Lower lobe of right lung (tissue), 2 donors: ENCODE data around the gene LSM2. TPM values are rescaled to one million over a fixed set of nuclear protein-coding genes. Genes with fewer than 3 reads are reported as not detected.
A peak's percentile ranks its signal among the peaks of the same experiment; 100 is the strongest.
"Not testable (repeated sequence)": the region's sequence is repeated elsewhere in the genome, so short reads cannot be mapped to it uniquely, and the experiment has no call there.

Experiments
- ATAC-seq, 2 donors: fragments of 200-7000 bp; cut with Tn5 transposase; one replicate each; pipeline ENCODE4 v1.9.1; 2020 to 2022; ENCODE audit warnings: mild to moderate bottlenecking in 2 of 2, moderate library complexity in 2 of 2
- DNase-seq: peaks from one replicate; pipeline ENCODE4 v3.0.0-alpha.2; 2020
- H3K27ac ChIP-seq: fragments of 200-600 bp; one replicate; pipeline ENCODE4 v1.8.0; 2022
- H3K27me3 ChIP-seq: fragments of 200-600 bp; one replicate; pipeline ENCODE4 v1.8.0; 2022; ENCODE audit warnings: low read depth
- H3K36me3 ChIP-seq: fragments of 200-600 bp; one replicate; pipeline ENCODE4 v1.8.0; 2022; ENCODE audit warnings: mild to moderate bottlenecking
- H3K4me1 ChIP-seq: fragments of 200-600 bp; one replicate; pipeline ENCODE4 v1.8.0; 2022
- H3K4me3 ChIP-seq: fragments of 200-600 bp; one replicate; pipeline ENCODE4 v1.8.0; 2022; ENCODE audit warnings: mild to moderate bottlenecking
- H3K9me3 ChIP-seq: fragments of 200-600 bp; one replicate; pipeline ENCODE4 v1.8.0; 2022
- intact Hi-C: fragments of 100-400 bp; cut with DNase I; formaldehyde crosslinking; loops from one replicate; pipeline ENCODE4 v1.11.0; 2022
- total RNA-seq: library from RNA; stranded (reverse); fragmentation: NEBNext Ultra II Directional; extraction: Animal tissue kit (Norgen Biotek cat#: 25700); gene quantifications from one replicate; pipeline ENCODE4 v1.2.1, GENCODE V29; 2021
- TF ChIP-seq, protein P1 (sequence below): fragments of 200-600 bp; IDR thresholded peaks from one replicate; pipeline ENCODE4 v1.8.0; 2022; ENCODE audit warnings: antibody characterized with exemption, mild to moderate bottlenecking
- donor health status: DM: no; HTN: yes; CAD: no; lungs with severe emphysema.

The LSM2 gene
- total RNA-seq, 1 donor from 2014 or later, result 30.5 TPM

DNA sequence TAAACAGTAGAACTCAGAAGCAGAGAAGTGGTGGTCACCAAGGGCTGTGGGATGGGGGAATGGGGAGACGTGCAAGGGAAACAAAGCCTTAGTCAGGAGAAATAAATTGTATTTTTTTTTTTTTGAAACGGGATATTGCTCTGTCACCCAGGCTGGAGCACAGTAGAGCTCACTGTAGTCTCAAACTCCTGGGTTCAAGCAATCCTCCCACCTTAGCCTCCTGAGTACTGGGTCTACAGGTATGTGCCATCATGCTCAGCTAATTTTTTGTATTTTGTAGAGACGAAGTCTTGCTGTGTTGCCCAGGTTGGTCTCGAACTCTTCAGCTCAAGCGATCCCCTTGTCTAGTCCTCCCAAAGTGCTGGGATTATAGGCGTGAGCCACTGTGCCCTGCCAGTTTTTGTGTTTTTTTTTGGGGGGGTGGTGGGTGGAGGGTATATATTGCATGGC lies 24.1 kb upstream of the LSM2 start:
- no peaks in the 10 kb centered on the region for H3K9me3 ChIP-seq
- peaks cover 50% of the 10 kb centered on the region for H3K4me1 ChIP-seq
- H3K36me3 ChIP-seq, result peaks cover 3% of the 10 kb centered on the region
- peak overlapping the region; percentile 96 for H3K27ac ChIP-seq
- peak overlapping the region; percentile 74 for H3K4me3 ChIP-seq
- TF ChIP-seq, protein P1, sequence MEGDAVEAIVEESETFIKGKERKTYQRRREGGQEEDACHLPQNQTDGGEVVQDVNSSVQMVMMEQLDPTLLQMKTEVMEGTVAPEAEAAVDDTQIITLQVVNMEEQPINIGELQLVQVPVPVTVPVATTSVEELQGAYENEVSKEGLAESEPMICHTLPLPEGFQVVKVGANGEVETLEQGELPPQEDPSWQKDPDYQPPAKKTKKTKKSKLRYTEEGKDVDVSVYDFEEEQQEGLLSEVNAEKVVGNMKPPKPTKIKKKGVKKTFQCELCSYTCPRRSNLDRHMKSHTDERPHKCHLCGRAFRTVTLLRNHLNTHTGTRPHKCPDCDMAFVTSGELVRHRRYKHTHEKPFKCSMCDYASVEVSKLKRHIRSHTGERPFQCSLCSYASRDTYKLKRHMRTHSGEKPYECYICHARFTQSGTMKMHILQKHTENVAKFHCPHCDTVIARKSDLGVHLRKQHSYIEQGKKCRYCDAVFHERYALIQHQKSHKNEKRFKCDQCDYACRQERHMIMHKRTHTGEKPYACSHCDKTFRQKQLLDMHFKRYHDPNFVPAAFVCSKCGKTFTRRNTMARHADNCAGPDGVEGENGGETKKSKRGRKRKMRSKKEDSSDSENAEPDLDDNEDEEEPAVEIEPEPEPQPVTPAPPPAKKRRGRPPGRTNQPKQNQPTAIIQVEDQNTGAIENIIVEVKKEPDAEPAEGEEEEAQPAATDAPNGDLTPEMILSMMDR, result no peak
- DNase-seq, result peak; percentile 0
- intact Hi-C loops, result loop anchor here (10.0 kb wide), 1 partner anchor 96 kb away; the partner anchor contains the start of gene CLIC1
- H3K27me3 ChIP-seq, result no peaks in the 10 kb centered on the region
- no peak for ATAC-seq

DNA sequence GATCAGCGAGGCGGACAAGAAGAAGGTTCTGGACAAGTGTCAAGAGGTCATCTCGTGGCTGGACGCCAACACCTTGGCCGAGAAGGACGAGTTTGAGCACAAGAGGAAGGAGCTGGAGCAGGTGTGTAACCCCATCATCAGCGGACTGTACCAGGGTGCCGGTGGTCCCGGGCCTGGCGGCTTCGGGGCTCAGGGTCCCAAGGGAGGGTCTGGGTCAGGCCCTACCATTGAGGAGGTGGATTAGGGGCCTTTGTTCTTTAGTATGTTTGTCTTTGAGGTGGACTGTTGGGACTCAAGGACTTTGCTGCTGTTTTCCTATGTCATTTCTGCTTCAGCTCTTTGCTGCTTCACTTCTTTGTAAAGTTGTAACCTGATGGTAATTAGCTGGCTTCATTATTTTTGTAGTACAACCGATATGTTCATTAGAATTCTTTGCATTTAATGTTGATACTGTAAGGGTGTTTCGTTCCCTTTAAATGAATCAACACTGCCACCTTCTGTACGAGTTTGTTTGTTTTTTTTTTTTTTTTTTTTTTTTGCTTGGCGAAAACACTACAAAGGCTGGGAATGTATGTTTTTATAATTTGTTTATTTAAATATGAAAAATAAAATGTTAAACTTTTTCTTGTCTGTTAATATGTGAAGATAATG lies 23.0 kb upstream of the LSM2 start:
- no peak for ATAC-seq
- TF ChIP-seq, protein P1, result peak; percentile 45
- intact Hi-C loops, result loop anchor here (10.0 kb wide), 1 partner anchor 95 kb away; the partner anchor contains the start of gene CLIC1
- peak overlapping the region; percentile 96 for H3K27ac ChIP-seq
- DNase-seq, result peak; percentile 39
- H3K9me3 ChIP-seq, result no peaks in the 10 kb centered on the region
- H3K4me3 ChIP-seq, result peak overlapping the region; percentile 74
- H3K4me1 ChIP-seq, result peaks cover 52% of the 10 kb centered on the region
- peaks cover 3% of the 10 kb centered on the region for H3K36me3 ChIP-seq
- H3K27me3 ChIP-seq, result no peaks in the 10 kb centered on the region

DNA sequence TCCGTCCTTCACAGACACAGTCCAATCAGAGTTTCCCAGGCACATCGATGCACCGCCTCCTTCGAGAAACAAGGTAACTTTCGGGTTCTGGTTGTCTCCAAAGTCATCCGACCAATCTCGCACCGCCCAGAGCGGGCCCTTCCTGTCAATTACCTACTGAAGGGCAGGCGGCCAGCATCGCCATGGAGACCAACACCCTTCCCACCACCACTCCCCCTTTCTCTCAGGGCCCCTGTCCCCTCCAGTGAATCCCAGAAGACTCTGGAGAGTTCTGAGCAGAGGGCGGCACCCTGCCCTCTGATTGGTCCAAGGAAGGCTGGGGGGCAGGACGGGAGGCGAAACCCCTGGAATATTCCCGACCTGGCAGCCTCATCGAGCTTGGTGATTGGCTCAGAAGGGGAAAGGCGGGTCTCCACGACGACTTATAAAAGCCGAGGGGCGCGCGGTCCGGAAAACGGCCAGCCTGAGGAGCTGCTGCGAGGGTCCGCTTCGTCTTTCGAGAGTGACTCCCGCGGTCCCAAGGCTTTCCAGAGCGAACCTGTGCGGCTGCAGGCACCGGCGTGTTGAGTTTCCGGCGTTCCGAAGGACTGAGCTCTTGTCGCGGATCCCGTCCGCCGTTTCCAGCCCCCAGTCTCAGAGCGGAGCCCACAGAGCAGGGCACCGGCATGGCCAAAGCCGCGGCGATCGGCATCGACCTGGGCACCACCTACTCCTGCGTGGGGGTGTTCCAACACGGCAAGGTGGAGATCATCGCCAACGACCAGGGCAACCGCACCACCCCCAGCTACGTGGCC lies 20.7 kb upstream of the LSM2 start, which contains the start of gene HSPA1B:
Gene HSPA1B, plus strand, starts transcription at position 453 of the 794 bp plus-strand sequence. Its CDS starts 213 bp downstream, at position 666.
- H3K4me3 ChIP-seq, result peak within 1 kb of the TSS; percentile 69
- DNase-seq, result peak; percentile 99
- TF ChIP-seq, protein P1, result no peak
- no peaks in the 10 kb centered on the region for H3K27me3 ChIP-seq
- peak; percentile 92 to 96 for ATAC-seq
- intact Hi-C loops, result no loop called here
- no peaks in the 10 kb centered on the region for H3K9me3 ChIP-seq
- H3K4me1 ChIP-seq, result peaks cover 59% of the 10 kb centered on the region
- H3K27ac ChIP-seq, result peak within 1 kb of the TSS; percentile 92
- peaks cover 3% of the 10 kb centered on the region for H3K36me3 ChIP-seq

DNA sequence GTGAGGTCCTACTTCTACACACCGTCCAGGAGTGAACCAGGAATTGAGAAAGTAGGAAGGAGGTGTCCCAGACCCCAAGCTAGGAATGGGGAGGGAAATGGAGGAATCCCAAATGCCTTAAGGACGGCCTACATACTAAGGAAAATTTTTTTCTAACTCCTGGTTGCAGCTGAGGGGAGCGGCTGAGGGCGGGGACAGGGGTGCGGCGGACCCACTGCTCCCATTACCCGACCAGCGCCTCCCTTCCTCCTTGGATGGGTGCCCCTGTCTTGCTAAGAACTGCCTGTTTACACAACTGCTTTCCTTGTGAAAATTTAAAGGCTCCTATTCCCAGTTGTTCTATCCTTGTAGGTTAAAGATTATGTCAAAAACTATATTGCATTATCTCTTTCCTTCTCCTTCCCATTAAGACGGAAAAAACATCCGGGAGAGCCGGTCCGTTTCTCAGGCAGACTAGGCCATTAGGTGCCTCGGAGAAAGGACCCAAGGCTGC lies 20.1 kb upstream of the LSM2 start:
- DNase-seq (peak; percentile 91), ATAC-seq (peak; percentile 64 to 65)
- intact Hi-C loops, result no loop called here
- Histone ChIP-seq H3K4me1 (peaks cover 59% of the 10 kb centered on the region), H3K4me3 (peak overlapping the region; percentile 69), H3K27ac (peak overlapping the region; percentile 92), H3K27me3 (no peaks in the 10 kb centered on the region), H3K36me3 (peaks cover 3% of the 10 kb centered on the region), H3K9me3 (no peaks in the 10 kb centered on the region)
- TF ChIP-seq, protein P1, result no peak

DNA sequence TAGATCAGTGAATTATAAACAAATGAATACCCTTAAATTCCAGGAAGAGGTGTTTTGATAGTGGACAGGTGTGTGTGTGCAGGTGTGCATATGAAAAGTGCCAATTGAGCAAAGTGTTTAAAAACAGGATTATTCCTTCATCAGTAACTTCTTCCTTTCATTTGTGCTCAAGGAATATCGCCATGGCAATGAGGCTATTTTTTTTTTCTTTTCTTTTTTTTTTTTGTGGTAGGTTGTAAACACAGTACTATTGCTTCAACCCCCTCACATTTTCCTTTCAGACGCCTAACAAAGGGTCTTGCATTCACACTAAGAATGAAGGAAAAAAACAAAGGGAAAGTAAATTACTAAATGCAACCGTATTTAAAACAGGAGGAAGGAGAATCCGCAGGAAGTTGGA lies 18.8 kb upstream of the LSM2 start:
- Histone ChIP-seq H3K9me3 (no peaks in the 10 kb centered on the region), H3K27me3 (no peaks in the 10 kb centered on the region), H3K4me1 (peaks cover 56% of the 10 kb centered on the region), H3K4me3 (no peak overlapping the region), H3K27ac (peak overlapping the region; percentile 92), H3K36me3 (no peaks in the 10 kb centered on the region)
- ATAC-seq, result no peak
- intact Hi-C loops, result no loop called here
- TF ChIP-seq, protein P1, result no peak
- no peak for DNase-seq

DNA sequence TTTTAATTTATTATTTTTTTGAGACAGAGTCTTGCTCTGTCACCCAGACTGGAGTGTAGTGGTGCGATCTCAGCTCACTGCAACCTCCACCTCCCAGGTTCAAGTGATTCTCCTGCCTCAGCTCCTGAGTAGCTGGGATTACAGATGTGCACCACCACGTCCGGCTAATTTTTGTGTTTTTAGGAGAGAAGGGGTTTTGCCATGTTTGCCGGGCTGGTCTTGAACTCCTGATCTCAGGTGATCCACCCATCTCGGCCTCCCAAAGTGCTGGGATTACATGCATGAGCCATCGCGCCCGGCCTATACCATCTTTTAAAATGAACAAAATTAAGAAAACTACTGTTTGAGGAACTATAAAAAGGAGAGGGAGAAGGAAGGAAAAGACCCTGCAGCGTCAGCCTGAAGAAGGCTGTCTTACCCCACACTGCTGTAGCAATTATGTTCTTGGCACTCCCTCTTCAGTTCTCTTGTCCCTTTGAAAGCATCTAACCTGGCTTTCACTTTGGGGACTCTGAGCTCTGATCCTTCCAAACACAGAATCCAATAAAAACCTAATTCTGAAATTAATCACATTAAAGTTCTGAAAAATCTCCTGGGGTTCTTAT lies 16.9 kb upstream of the LSM2 start:
- H3K36me3 ChIP-seq, intact Hi-C loops, ATAC-seq, H3K9me3 ChIP-seq, DNase-seq, H3K27me3 ChIP-seq: not testable (repeated sequence)
- Histone ChIP-seq H3K27ac (peak overlapping the region; percentile 97), H3K4me1 (peaks cover 73% of the 10 kb centered on the region), H3K4me3 (peak overlapping the region; percentile 69)
